Activated CD8-positive, alpha-beta T cell treated with anti-CD3 and anti-CD28 coated beads for 36 hours (primary cell): ENCODE data around the gene MYO6. TPM values are rescaled to one million over a fixed set of nuclear protein-coding genes. Genes with fewer than 3 reads are reported as not detected.

ENCODE experiments used
- ATAC-seq: fragments of 200-7000 bp; cut with Tn5 transposase; one replicate; pipeline ENCODE4 v1.10.0; 2021; ENCODE audit warnings: mild to moderate bottlenecking, moderate library complexity
- CTCF ChIA-PET: fragments of 350-600 bp; sonication (Branson Sonifier 250); formaldehyde crosslinking; loops from one replicate; lab custom pipeline; 2021; ENCODE audit warnings: antibody characterized with exemption; lab: Charles Lee
- POLR2A ChIA-PET: fragments of 350-600 bp; sonication (Branson Sonifier 250); formaldehyde crosslinking; loops from one replicate; lab custom pipeline; 2021; ENCODE audit warnings: antibody characterized with exemption; lab: Charles Lee
- DNase-seq: peaks from one replicate; pipeline ENCODE4 v3.0.0-alpha.2; 2020
- H3K27ac Mint-ChIP-seq: one replicate; pipeline ENCODE4 v1.8.0; 2021; ENCODE audit warnings: mild to moderate bottlenecking, mixed read lengths
- H3K27me3 Mint-ChIP-seq: one replicate; pipeline ENCODE4 v1.8.0; 2021; ENCODE audit warnings: mixed read lengths
- H3K36me3 Mint-ChIP-seq: one replicate; pipeline ENCODE4 v1.8.0; 2021; ENCODE audit warnings: low read depth, mixed read lengths
- H3K4me1 Mint-ChIP-seq: one replicate; pipeline ENCODE4 v1.8.0; 2021; ENCODE audit warnings: low read depth, mixed read lengths
- H3K4me3 Mint-ChIP-seq: one replicate; pipeline ENCODE4 v1.8.0; 2021; ENCODE audit warnings: mild to moderate bottlenecking, moderate library complexity, mixed read lengths
- H3K9me3 Mint-ChIP-seq: one replicate; pipeline ENCODE4 v1.8.0; 2021; ENCODE audit warnings: mixed read lengths
- CTCF ChIP-seq: fragments of 200-600 bp; IDR thresholded peaks from one replicate; pipeline ENCODE4 v1.8.0; 2022; ENCODE audit warnings: antibody characterized with exemption, mild to moderate bottlenecking
- intact Hi-C: fragments of 100-400 bp; cut with micrococcal nuclease; formaldehyde crosslinking; loops from one replicate; pipeline ENCODE4 v1.10.0; 2022
- total RNA-seq, 2 experiments: library from RNA; stranded (reverse); gene quantifications; one replicate each; pipeline ENCODE4 v1.2.3, GENCODE V29; 2021

Gene MYO6
- total RNA-seq, 2 experiments from 2014 or later, result 1.4 TPM

- DNase-seq (no peak), ATAC-seq (no peak)
- Mint-ChIP-seq H3K27me3 (no peaks in the 10 kb centered on the region), H3K4me3 (no peak overlapping the region), H3K9me3 (no peaks in the 10 kb centered on the region), H3K27ac (no peak overlapping the region), H3K4me1 (no peaks in the 10 kb centered on the region), H3K36me3 (no peaks in the 10 kb centered on the region)
- POLR2A ChIA-PET, result no interaction called here
- CTCF ChIA-PET, result interaction anchor here (2.8 to 4.1 kb wide), 2 partner anchors 11 kb away, joined by 19 to 23 read pairs; no protein-coding TSS in a partner anchor
- intact Hi-C loops, result no loop called here
- no peak for TF ChIP-seq CTCF
Observed at GRCh38 chr6:75882734-75883133, 133.7 kb downstream of the MYO6 start.

- DNase-seq, result no peak
- no peak for ATAC-seq
- Mint-ChIP-seq H3K27me3 (no peaks in the 10 kb centered on the region), H3K27ac (no peak overlapping the region), H3K9me3 (no peaks in the 10 kb centered on the region), H3K4me1 (no peaks in the 10 kb centered on the region), H3K4me3 (no peak overlapping the region), H3K36me3 (no peaks in the 10 kb centered on the region)
- POLR2A ChIA-PET, result no interaction called here
- CTCF ChIA-PET, result interaction anchor here (2.8 kb wide), 1 partner anchor 9 kb away, joined by 19 read pairs; no protein-coding TSS in a partner anchor
- no peak for TF ChIP-seq CTCF
- intact Hi-C loops, result no loop called here
Observed at GRCh38 chr6:75884822-75885221, 135.8 kb downstream of the MYO6 start.

GRCh38 chr6:75892384-75892783, 143.3 kb downstream of the MYO6 start:
- Mint-ChIP-seq H3K27me3 (no peaks in the 10 kb centered on the region), H3K9me3 (no peaks in the 10 kb centered on the region), H3K27ac (no peak overlapping the region), H3K4me3 (no peak overlapping the region), H3K36me3 (no peaks in the 10 kb centered on the region), H3K4me1 (peaks cover 2% of the 10 kb centered on the region)
- POLR2A ChIA-PET, result no interaction called here
- DNase-seq, result no peak
- intact Hi-C loops, result loop anchor here (5.0 kb wide), 1 partner anchor 1565 kb away; no protein-coding TSS in a partner anchor
- TF ChIP-seq CTCF, result no peak
- CTCF ChIA-PET, result interaction anchor here (0.8 to 3.9 kb wide), 14 partner anchors 8 to 1566 kb away, joined by 3 to 29 read pairs (median 8); no protein-coding TSS in a partner anchor
- no peak for ATAC-seq

- POLR2A ChIA-PET, result no interaction called here
- TF ChIP-seq CTCF, result peak; percentile 77
- no peak overlapping the region for H3K27ac Mint-ChIP-seq
- ATAC-seq, result peak; percentile 37
- no peak for DNase-seq
- peaks cover 2% of the 10 kb centered on the region for H3K4me1 Mint-ChIP-seq
- intact Hi-C loops, result loop anchor here (5.0 kb wide), 1 partner anchor 1564 kb away; no protein-coding TSS in a partner anchor
- no peaks in the 10 kb centered on the region for H3K9me3 Mint-ChIP-seq
- H3K4me3 Mint-ChIP-seq, result no peak overlapping the region
- CTCF ChIA-PET, result interaction anchor here (0.6 to 3.9 kb wide), 33 partner anchors 8 to 1565 kb away, joined by 3 to 29 read pairs (median 4); no protein-coding TSS in a partner anchor
- H3K36me3 Mint-ChIP-seq, result no peaks in the 10 kb centered on the region
- no peaks in the 10 kb centered on the region for H3K27me3 Mint-ChIP-seq
Observed at GRCh38 chr6:75893058-75893775, 144.2 kb downstream of the MYO6 start.

- peaks cover 2% of the 10 kb centered on the region for H3K4me1 Mint-ChIP-seq
- intact Hi-C loops, result loop anchor here (5.0 kb wide), 1 partner anchor 1564 kb away; no protein-coding TSS in a partner anchor
- ATAC-seq (no peak), DNase-seq (no peak)
- TF ChIP-seq CTCF, result no peak
- no peaks in the 10 kb centered on the region for H3K27me3 Mint-ChIP-seq
- no peaks in the 10 kb centered on the region for H3K36me3 Mint-ChIP-seq
- ChIA-PET POLR2A (no interaction called here), CTCF (interaction anchor here (0.8 to 3.9 kb wide), 29 partner anchors 8 to 1564 kb away, joined by 3 to 29 read pairs (median 4); no protein-coding TSS in a partner anchor)
- no peaks in the 10 kb centered on the region for H3K9me3 Mint-ChIP-seq
- H3K4me3 Mint-ChIP-seq, result no peak overlapping the region
- no peak overlapping the region for H3K27ac Mint-ChIP-seq
Observed at GRCh38 chr6:75893776-75894152, 144.7 kb downstream of the MYO6 start.
